Globus pallidus (tissue), 1 donor: ENCODE data around the gene KSR2.
"Not testable (repeated sequence)": the region's sequence is repeated elsewhere in the genome, so short reads cannot be mapped to it uniquely, and the experiment has no call there.

Experiments used
- DNase-seq: peaks from one replicate; pipeline ENCODE4 v3.0.0-alpha.2; 2015; ENCODE audit warnings: low spot score

KSR2 gene

GRCh38 chr12:117890644-117891043, 78.1 kb downstream of the KSR2 start:
- DNase-seq = no peak

GRCh38 chr12:117890137-117890536, 78.7 kb downstream of the KSR2 start:
- DNase-seq = no peak

GRCh38 chr12:117889098-117889497, 79.7 kb downstream of the KSR2 start:
- DNase-seq = no peak

- no peak for DNase-seq
These were observed 83.6 kb downstream of the KSR2 start for GRCh38 chr12:117885211-117885610.

GRCh38 chr12:117884161-117884560, 84.6 kb downstream of the KSR2 start:
- no peak for DNase-seq

GRCh38 chr12:117882603-117883184, 86.1 kb downstream of the KSR2 start:
- no peak for DNase-seq

GRCh38 chr12:117882181-117882580, 86.6 kb downstream of the KSR2 start:
- no peak for DNase-seq

- no peak for DNase-seq
These were observed 87.3 kb downstream of the KSR2 start for GRCh38 chr12:117881517-117881916.

GRCh38 chr12:117878605-117879004, 90.2 kb downstream of the KSR2 start:
- no peak for DNase-seq

GRCh38 chr12:117876436-117876816, 92.4 kb downstream of the KSR2 start:
- no peak for DNase-seq

GRCh38 chr12:117875744-117876435, 92.9 kb downstream of the KSR2 start:
- peak; percentile 21 for DNase-seq

- DNase-seq = peak; percentile 57
These were observed 93.9 kb downstream of the KSR2 start for GRCh38 chr12:117874842-117875434.

- not testable (repeated sequence) for DNase-seq
These were observed 94.6 kb downstream of the KSR2 start for GRCh38 chr12:117874198-117874597.

GRCh38 chr12:117872546-117873169, 96.1 kb downstream of the KSR2 start:
- DNase-seq = peak; percentile 36

- no peak for DNase-seq
These were observed 99.2 kb downstream of the KSR2 start for GRCh38 chr12:117869551-117869950.

- DNase-seq = no peak
These were observed 101.4 kb downstream of the KSR2 start for GRCh38 chr12:117867348-117867747.

GRCh38 chr12:117865505-117865904, 103.3 kb downstream of the KSR2 start:
- no peak for DNase-seq

- DNase-seq = no peak
These were observed 105.6 kb downstream of the KSR2 start for GRCh38 chr12:117863002-117863709.

GRCh38 chr12:117861691-117862090, 107.1 kb downstream of the KSR2 start:
- DNase-seq = no peak

GRCh38 chr12:117860787-117861290, 108.0 kb downstream of the KSR2 start:
- DNase-seq = not testable (repeated sequence)

GRCh38 chr12:117860111-117860510, 108.7 kb downstream of the KSR2 start:
- DNase-seq = no peak
